Esophagus muscularis mucosa (tissue), 2 donors: ENCODE results near the gene ABR.

ENCODE experiments used
- POLR2A ChIP-seq: fragments of 450-650 bp; IDR thresholded peaks from one replicate; pipeline ENCODE4 v1.6.1; 2017; ENCODE audit warnings: antibody characterized with exemption, moderate library complexity, mild to moderate bottlenecking, low read depth
- POLR2AphosphoS5 ChIP-seq, 2 donors: sonication (generic); formaldehyde crosslinking; IDR thresholded peaks; one replicate each; pipeline ENCODE4 v1.6.1; 2017; ENCODE audit warnings: antibody characterized with exemption in 2 of 2

DNA sequence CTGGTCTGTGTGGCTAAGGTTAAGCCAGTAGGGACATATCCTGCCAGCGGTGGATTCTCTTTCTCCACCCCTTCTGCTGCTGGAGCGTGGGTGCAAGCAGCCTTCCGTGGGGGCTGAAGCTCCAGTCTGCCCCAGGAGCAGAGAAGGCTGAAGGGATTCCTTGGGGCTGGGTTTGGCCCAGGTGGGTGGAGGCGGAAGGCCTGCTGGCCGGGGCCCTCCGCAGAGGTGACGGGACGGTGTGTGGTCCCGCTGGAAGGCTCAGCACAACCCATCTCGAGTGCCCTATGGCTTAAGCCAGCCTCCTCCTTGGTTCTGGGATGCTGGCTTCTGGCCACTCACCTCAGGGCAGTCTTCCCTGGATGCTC, 169.7 kb downstream of the ABR start:
- TF ChIP-seq POLR2A (no peak), POLR2AphosphoS5 (IDR thresholded peaks at IDR 0.05) (no peak)
